Activated CD4-positive, alpha-beta memory T cell treated with anti-CD3 and anti-CD28 coated beads, Interleukin-2, amount 10 ng/mL, durations not matched to agents 7 days and 5 days (primary cell): ENCODE data around the gene MYH16. TPM values are rescaled to one million over a fixed set of nuclear protein-coding genes. Genes with fewer than 3 reads are reported as not detected.

Experiments
- CTCF ChIA-PET: fragments of 350-600 bp; sonication (Branson Sonifier 250); formaldehyde crosslinking; loops from one replicate; lab custom pipeline; 2021; ENCODE audit warnings: antibody characterized with exemption, inconsistent platforms; lab: Charles Lee
- POLR2A ChIA-PET: fragments of 350-600 bp; sonication (Branson Sonifier 250); formaldehyde crosslinking; loops from one replicate; lab custom pipeline; 2021; ENCODE audit warnings: antibody characterized with exemption; lab: Charles Lee
- DNase-seq: peaks from one replicate; pipeline ENCODE4 v3.0.0-alpha.2; 2020
- H3K27ac Mint-ChIP-seq: one replicate; pipeline ENCODE4 v1.8.0; 2021; ENCODE audit warnings: mild to moderate bottlenecking, mixed read lengths
- H3K27me3 Mint-ChIP-seq: one replicate; pipeline ENCODE4 v1.8.0; 2021; ENCODE audit warnings: mixed read lengths
- H3K36me3 Mint-ChIP-seq: one replicate; pipeline ENCODE4 v1.8.0; 2021; ENCODE audit warnings: low read depth, mixed read lengths
- H3K4me1 Mint-ChIP-seq: one replicate; pipeline ENCODE4 v1.8.0; 2021; ENCODE audit warnings: mixed read lengths
- H3K4me3 Mint-ChIP-seq: one replicate; pipeline ENCODE4 v1.8.0; 2021; ENCODE audit warnings: mild to moderate bottlenecking, mixed read lengths
- H3K9me3 Mint-ChIP-seq: one replicate; pipeline ENCODE4 v1.8.0; 2021; ENCODE audit warnings: mixed read lengths
- total RNA-seq, 2 experiments: library from RNA; stranded (reverse); gene quantifications; one replicate each; pipeline ENCODE4 v1.2.3, GENCODE V29; 2021

The MYH16 gene
- total RNA-seq, 2 experiments from 2014 or later: not detected

DNA sequence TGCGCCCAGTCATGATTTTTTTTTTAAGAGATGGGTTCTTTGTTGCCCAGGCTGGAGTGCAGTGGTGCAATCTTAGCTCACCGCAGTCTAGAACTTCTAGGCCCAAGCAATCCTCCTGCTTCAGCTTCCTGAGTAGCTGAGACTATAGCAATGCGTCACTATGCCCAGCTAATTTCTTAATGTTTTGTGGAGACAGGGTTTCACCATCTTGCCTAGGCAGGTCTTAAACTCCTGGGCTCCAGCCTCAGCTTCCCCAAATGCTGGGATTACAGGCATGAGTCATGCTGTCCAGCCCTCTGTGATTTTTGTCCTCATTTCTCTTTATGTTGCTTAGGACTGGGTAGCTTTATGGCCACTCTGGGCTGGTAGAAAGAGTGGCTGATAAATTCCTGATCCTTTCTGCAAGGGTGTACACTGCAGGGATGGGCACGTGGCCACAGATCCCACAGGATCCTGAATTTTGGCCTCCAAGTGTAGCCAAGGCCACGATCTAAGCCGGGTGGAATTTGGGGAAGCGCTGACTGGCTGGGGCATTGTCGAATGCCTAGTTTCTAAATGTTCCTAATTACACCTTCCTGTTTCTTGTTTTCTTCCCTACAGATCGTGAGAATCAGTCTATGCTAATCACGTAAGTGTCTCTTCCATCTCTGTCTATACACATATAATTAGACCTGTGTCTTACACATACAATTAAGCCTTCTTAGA is 24.1 kb upstream of the MYH16 start:
- Mint-ChIP-seq H3K9me3 (no peaks in the 10 kb centered on the region), H3K27ac (no peak overlapping the region), H3K4me1 (no peaks in the 10 kb centered on the region), H3K27me3 (no peaks in the 10 kb centered on the region), H3K36me3 (no peaks in the 10 kb centered on the region), H3K4me3 (no peak overlapping the region)
- ChIA-PET POLR2A (no interaction called here), CTCF (no interaction called here)
- DNase-seq: no peak

DNA sequence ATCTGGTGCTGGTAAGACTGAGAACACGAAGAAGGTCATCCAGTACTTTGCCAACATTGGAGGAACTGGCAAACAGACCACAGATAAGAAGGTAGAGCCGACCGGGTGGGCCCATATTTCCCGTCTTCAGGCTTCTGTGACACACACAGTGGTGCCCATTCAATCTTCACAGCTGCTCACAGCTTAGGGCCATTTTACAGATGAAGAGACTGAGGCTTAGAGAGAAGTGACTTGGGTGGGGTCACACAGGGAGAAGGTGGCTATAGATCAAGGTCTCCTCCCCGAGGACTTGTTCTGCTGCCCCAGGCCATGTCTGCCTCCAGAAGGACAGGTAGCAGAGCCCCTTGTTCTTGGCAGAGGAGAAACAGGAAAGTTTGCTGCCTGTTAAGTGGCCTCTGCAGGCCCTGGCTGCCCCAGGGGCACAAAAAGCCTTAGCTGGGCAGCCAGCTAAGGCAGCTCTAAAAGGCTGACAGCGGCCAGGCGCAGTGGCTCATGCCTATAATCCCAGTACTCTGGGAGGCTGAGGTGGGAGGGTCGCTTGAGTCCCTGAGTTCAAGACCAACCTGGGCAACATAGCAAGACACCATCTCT is 22.6 kb upstream of the MYH16 start:
- Mint-ChIP-seq H3K4me3 (no peak overlapping the region), H3K9me3 (no peaks in the 10 kb centered on the region), H3K27me3 (no peaks in the 10 kb centered on the region), H3K27ac (no peak overlapping the region), H3K4me1 (no peaks in the 10 kb centered on the region), H3K36me3 (no peaks in the 10 kb centered on the region)
- CTCF ChIA-PET: no interaction called here
- POLR2A ChIA-PET: no interaction called here
- DNase-seq: no peak

DNA sequence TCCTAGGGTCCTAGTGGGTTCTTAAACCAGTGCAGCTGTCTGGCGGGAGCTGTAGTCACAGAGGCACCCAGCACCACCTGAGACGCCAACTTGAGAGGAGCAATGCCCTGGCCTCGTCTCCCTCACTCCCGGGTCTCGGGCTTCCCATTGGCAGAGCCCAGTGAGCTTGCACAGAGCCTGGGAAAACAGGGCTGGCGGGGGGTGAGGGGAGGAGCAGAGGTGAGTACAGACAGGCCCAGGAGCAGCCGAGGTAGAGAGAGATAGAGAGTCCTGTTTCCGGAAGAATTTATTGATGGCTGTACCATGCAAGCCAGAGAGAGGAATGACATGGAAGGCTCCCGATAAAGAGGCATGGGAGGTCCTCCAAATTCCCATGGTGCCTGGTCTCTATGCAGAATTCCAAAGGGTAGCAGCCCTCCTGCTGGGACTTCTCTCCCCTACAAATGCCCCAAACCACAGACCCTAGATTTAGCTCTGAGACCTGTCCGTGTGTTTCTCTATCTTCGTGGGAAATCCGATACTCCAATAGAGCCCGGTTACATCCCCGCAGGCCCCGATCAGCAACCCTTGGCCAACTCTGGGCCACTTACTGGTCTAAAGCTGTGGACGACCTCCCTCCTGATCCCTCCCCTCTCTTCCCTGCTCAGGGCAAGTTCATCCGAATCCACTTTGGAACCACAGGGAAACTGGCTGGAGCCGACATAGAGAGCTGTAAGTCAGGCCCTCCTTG is 20.3 kb upstream of the MYH16 start:
- Mint-ChIP-seq H3K27ac (no peak overlapping the region), H3K36me3 (no peaks in the 10 kb centered on the region), H3K4me1 (no peaks in the 10 kb centered on the region), H3K9me3 (no peaks in the 10 kb centered on the region), H3K4me3 (no peak overlapping the region), H3K27me3 (no peaks in the 10 kb centered on the region)
- no peak for DNase-seq
- ChIA-PET CTCF (no interaction called here), POLR2A (no interaction called here)

DNA sequence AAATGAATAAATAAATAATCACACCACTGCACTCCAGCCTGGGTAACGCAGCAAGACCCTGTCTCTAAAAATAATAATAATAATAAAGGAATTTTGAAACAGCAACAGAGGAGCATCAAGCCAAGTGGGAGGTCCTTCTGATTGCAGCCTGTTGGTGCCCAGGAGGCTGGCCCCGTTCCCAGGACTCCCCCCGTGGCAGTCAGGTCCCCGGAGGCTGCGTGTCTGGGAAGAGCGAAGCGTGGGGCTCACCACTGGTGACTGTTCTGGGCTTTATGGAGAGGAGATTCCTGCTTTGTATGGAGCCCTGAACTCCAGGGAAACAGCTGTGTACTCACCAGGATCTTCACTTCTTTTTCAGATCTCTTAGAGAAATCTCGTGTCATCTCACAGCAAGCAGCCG is 19.3 kb upstream of the MYH16 start:
- Mint-ChIP-seq H3K27ac (no peak overlapping the region), H3K4me1 (no peaks in the 10 kb centered on the region), H3K9me3 (no peaks in the 10 kb centered on the region), H3K27me3 (peaks cover 2% of the 10 kb centered on the region), H3K36me3 (no peaks in the 10 kb centered on the region), H3K4me3 (no peak overlapping the region)
- DNase-seq: no peak
- CTCF ChIA-PET: no interaction called here
- POLR2A ChIA-PET: no interaction called here

DNA sequence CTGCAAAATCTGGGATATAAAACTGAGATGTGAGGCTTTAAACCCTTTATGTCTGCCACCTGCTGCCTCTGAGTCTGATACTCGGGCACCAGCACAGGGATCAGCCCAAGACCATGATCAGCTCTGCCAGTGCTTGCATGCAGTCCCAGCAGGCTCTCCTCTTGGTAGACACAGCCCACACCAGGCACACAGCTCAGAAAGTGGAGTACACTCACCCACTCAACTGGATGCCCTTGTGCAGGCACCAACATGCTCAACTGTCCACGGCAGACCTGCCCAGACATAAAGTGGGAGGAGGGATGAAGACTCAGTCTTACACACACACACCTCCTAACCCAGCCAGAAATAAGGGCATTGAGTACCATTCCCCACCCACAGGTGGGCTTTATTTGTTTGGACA is 18.2 kb upstream of the MYH16 start:
- no peak for DNase-seq
- Mint-ChIP-seq H3K27me3 (peaks cover 2% of the 10 kb centered on the region), H3K27ac (no peak overlapping the region), H3K9me3 (no peaks in the 10 kb centered on the region), H3K36me3 (no peaks in the 10 kb centered on the region), H3K4me1 (no peaks in the 10 kb centered on the region), H3K4me3 (no peak overlapping the region)
- ChIA-PET CTCF (no interaction called here), POLR2A (no interaction called here)

DNA sequence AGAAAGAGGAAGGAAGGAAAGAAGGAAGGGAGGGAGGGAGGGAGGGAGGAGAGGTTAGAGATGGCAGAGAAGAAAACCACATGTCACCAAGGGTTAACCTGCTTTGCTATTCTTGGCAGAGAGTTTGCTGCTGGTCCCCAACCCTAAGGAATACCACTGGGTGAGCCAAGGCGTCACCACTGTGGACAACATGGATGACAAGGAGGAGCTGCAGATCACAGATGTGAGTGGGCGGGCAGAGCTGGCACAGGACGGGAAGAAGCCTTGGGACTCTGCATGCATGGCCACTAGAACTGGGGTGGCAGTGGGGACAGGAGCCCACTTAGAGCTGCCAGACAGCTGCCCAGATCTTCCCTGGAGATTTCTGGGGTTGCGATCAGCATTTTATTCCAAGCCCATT is 17.2 kb upstream of the MYH16 start:
- H3K4me3 Mint-ChIP-seq: no peak overlapping the region
- H3K36me3 Mint-ChIP-seq: no peaks in the 10 kb centered on the region
- no peak for DNase-seq
- CTCF ChIA-PET: no interaction called here
- POLR2A ChIA-PET: no interaction called here
- H3K4me1 Mint-ChIP-seq: no peaks in the 10 kb centered on the region
- no peaks in the 10 kb centered on the region for H3K9me3 Mint-ChIP-seq
- H3K27me3 Mint-ChIP-seq: peaks cover 2% of the 10 kb centered on the region
- no peak overlapping the region for H3K27ac Mint-ChIP-seq

DNA sequence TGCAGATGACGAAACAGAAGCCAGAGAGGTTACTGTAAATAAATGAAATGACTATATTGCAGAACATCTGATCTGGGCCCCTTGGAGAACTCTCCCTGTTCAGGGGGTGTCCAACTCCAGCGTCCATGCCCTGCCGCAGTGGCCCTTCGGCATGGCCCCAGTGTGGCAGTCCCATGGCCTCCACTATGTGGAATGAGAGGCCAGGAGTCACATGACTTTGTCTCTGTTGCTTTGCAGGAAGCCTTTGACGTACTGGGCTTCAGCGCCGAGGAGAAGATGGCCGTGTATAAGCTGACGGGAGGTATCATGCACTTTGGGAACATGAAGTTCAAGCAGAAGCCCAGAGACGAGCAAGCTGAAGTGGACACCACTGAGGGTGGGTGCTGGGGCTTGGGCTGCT is 15.6 kb upstream of the MYH16 start:
- no peaks in the 10 kb centered on the region for H3K9me3 Mint-ChIP-seq
- CTCF ChIA-PET: no interaction called here

DNA sequence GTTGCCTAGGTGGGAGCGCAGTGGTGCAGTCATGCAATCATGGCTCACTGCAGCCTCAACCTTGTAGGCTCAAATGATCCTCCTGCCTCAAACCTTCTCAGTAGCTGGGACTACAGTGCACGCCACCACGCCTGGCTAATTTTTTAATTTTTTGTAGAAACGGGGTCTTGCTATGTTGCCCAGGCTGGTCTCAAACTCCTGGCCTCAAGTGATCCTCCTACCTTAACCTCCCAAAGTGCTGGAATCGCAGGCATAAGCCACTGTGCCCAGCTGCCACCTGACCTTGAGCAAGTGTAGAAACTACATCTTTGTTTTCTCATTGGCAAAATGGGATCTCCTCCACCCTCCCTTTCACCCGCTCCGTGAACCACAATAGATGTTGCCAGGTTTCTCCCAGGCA is 15.0 kb upstream of the MYH16 start:
- Mint-ChIP-seq H3K27ac (no peak overlapping the region), H3K4me3 (no peak overlapping the region), H3K9me3 (no peaks in the 10 kb centered on the region), H3K27me3 (peaks cover 5% of the 10 kb centered on the region), H3K36me3 (no peaks in the 10 kb centered on the region), H3K4me1 (no peaks in the 10 kb centered on the region)
- DNase-seq: no peak
- POLR2A ChIA-PET: interaction anchor here (1.6 kb wide), 1 partner anchor 17 kb away, joined by 3 read pairs; no protein-coding TSS in a partner anchor
- CTCF ChIA-PET: no interaction called here

More for the DNA sequence above, 15.6 kb upstream of the MYH16 start:
- H3K27ac Mint-ChIP-seq: no peak overlapping the region
- DNase-seq: no peak
- no peak overlapping the region for H3K4me3 Mint-ChIP-seq
- peaks cover 5% of the 10 kb centered on the region for H3K27me3 Mint-ChIP-seq
- POLR2A ChIA-PET: interaction anchor here (1.6 kb wide), 1 partner anchor 17 kb away, joined by 3 read pairs; no protein-coding TSS in a partner anchor
- no peaks in the 10 kb centered on the region for H3K4me1 Mint-ChIP-seq
- H3K36me3 Mint-ChIP-seq: no peaks in the 10 kb centered on the region

DNA sequence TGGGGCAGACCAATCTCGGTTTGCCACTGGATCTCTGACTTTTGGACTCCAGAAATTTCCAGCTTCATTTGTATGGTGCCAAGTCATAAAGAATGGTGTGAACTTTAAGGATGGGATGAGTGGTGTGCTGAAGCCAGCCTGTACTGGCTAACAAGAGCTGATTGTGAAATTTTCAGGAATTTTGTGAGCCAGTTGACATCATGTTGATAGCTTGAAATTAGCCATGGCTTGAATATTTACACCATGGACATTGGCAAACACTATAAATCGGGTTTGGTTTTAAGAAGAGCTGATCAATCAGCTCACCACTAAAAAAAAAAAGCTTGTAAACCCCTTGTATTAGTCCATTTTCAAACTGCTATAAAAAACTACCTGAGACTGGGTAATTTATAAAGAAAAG is 14.1 kb upstream of the MYH16 start:
- H3K4me3 Mint-ChIP-seq: no peak overlapping the region
- POLR2A ChIA-PET: interaction anchor here (1.6 kb wide), 1 partner anchor 16 kb away, joined by 3 read pairs; no protein-coding TSS in a partner anchor
- peaks cover 8% of the 10 kb centered on the region for H3K27me3 Mint-ChIP-seq
- no peaks in the 10 kb centered on the region for H3K9me3 Mint-ChIP-seq
- CTCF ChIA-PET: no interaction called here
- H3K36me3 Mint-ChIP-seq: no peaks in the 10 kb centered on the region
- no peak for DNase-seq
- no peak overlapping the region for H3K27ac Mint-ChIP-seq
- H3K4me1 Mint-ChIP-seq: no peaks in the 10 kb centered on the region

DNA sequence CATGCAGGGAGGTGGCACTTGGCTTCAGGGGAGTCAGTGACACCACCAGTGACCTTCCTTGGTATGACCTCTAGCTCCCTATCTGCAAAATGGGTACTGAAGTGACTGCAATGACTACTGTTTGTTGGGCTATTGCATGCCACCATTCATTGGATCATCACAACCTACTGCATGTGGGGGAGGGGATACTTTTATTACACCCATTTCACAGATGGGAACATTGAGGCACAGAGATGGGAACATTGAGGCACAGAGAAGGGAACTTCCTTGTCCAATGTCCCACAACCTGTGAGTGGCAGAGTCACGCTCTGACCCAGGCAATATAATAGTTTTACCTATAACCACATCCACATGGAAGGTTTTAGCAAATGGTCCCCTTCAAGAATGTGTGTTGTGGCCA is 12.2 kb upstream of the MYH16 start:
- Mint-ChIP-seq H3K27ac (no peak overlapping the region), H3K4me1 (no peaks in the 10 kb centered on the region), H3K9me3 (no peaks in the 10 kb centered on the region), H3K4me3 (no peak overlapping the region), H3K27me3 (peaks cover 15% of the 10 kb centered on the region), H3K36me3 (no peaks in the 10 kb centered on the region)
- ChIA-PET POLR2A (no interaction called here), CTCF (no interaction called here)
- DNase-seq: no peak

DNA sequence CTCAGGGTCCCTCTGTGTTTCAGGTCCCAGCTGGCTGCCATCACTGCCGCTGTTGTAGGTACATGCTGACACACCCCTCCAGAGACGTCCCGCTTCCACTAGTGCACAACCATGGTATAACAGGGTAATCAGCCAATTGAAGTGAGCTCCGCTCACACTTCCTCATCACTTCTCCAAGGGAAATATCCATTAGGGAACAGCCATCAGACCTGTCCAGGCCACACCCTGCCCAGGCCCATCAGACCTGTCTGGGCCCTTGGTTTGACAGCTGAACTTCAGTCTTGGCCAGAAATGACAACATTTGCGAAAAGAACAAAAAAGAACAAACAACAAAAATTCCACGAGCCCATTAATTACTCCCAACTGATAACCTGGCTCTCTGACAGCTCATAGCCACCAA is 11.0 kb upstream of the MYH16 start:
- Mint-ChIP-seq H3K9me3 (no peaks in the 10 kb centered on the region), H3K27me3 (peaks cover 19% of the 10 kb centered on the region), H3K27ac (no peak overlapping the region), H3K36me3 (no peaks in the 10 kb centered on the region), H3K4me1 (no peaks in the 10 kb centered on the region), H3K4me3 (no peak overlapping the region)
- no peak for DNase-seq
- ChIA-PET POLR2A (no interaction called here), CTCF (no interaction called here)

DNA sequence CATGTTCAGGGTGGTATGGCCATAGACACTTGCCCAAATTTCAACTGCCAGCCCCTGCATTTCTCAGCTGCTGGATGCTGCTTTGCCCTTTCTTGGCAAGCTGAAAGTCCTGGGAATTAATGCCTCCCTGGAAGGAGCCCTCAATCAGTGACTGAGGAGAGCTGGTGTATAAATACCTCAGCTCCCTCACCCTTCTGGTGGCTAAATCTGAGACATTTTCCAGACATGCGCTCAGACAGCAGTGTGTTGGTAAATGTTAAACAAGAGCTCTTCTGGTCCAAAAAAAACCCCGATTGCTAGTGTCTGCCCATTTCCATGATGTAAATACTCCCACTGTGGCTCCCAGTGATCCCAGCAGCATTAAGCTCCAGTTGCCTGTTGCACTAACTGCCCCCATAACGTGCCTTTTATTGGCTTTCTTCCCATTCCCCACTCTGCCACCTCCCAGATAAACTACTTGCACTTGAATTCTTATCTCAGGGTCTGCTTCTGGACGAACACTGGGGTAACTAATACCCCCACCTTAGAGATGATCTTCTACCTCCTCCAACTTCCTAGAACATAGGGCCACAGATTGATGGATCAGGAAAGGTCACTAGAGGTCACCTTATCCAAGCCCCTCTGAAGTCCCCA is 6.7 kb upstream of the MYH16 start:
- Mint-ChIP-seq H3K27ac (no peak overlapping the region), H3K4me1 (no peaks in the 10 kb centered on the region), H3K9me3 (no peaks in the 10 kb centered on the region), H3K27me3 (peaks cover 16% of the 10 kb centered on the region), H3K4me3 (no peak overlapping the region), H3K36me3 (no peaks in the 10 kb centered on the region)
- DNase-seq: no peak
- ChIA-PET CTCF (no interaction called here), POLR2A (no interaction called here)

DNA sequence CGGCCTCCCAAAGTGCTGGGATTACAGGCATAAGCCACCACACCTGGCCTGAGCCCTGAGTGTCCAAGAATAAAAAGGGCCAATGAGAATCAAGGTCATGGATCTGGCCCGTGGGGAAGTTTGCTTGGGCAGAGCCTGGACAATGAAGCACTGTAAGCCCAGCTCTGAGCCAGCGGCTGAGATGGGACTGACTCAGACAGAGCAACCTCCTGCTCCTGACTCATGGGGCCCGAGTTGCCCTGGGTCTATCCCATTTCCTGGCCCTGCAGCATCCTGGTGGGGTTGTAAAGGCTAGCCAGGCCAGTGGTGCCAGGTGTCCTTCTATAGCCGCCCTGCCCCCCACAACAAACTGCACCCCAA is 5.2 kb upstream of the MYH16 start:
- Mint-ChIP-seq H3K4me3 (no peak overlapping the region), H3K27ac (no peak overlapping the region), H3K36me3 (no peaks in the 10 kb centered on the region), H3K27me3 (peaks cover 14% of the 10 kb centered on the region), H3K9me3 (no peaks in the 10 kb centered on the region), H3K4me1 (peaks cover under 1% of the 10 kb centered on the region)
- no peak for DNase-seq
- ChIA-PET CTCF (no interaction called here), POLR2A (no interaction called here)
